ENCODE results near the gene SATB1. TPM values are rescaled to one million over a fixed set of nuclear protein-coding genes. Genes with fewer than 3 reads are reported as not detected.

The SATB1 gene
- total RNA-seq, 1 donor from 2014 or later, result 3.4 TPM

GRCh38 chr3:18382760-18383369, 42.3 kb downstream of the SATB1 start:
- TF ChIP-seq CTCF (IDR thresholded peaks at IDR 0.05; ENCODE audit: insufficient read depth, low read length, poor library complexity, severe bottlenecking), result no peak
- H3K27me3 ChIP-seq (ENCODE audit: control insufficient read depth, insufficient read depth, low read length), result no peaks in the 10 kb centered on the region

GRCh38 chr3:18379647-18380046, 45.5 kb downstream of the SATB1 start:
- no peak for TF ChIP-seq CTCF (IDR thresholded peaks at IDR 0.05; ENCODE audit: insufficient read depth, low read length, poor library complexity, severe bottlenecking)
- no peak for DNase-seq (ENCODE audit: low read depth)
- no peaks in the 10 kb centered on the region for H3K27me3 ChIP-seq (ENCODE audit: control insufficient read depth, insufficient read depth, low read length)
- H3K4me3 ChIP-seq (ENCODE audit: low read depth, low read length), result no peak overlapping the region
- no peaks in the 10 kb centered on the region for H3K36me3 ChIP-seq (ENCODE audit: control insufficient read depth, insufficient read depth, low read length)

More at GRCh38 chr3:18382760-18383369, 42.3 kb downstream of the SATB1 start:
- Histone ChIP-seq H3K36me3 (ENCODE audit: control insufficient read depth, insufficient read depth, low read length) (no peaks in the 10 kb centered on the region), H3K4me3 (ENCODE audit: low read depth, low read length) (no peak overlapping the region)
- no peak for DNase-seq (ENCODE audit: low read depth)

GRCh38 chr3:18378218-18378617, 46.9 kb downstream of the SATB1 start:
- DNase-seq (ENCODE audit: low read depth), result no peak
- H3K4me3 ChIP-seq (ENCODE audit: low read depth, low read length), result no peak overlapping the region
- no peaks in the 10 kb centered on the region for H3K27me3 ChIP-seq (ENCODE audit: control insufficient read depth, insufficient read depth, low read length)

GRCh38 chr3:18376682-18377081, 48.5 kb downstream of the SATB1 start:
- no peak for TF ChIP-seq CTCF (IDR thresholded peaks at IDR 0.05; ENCODE audit: insufficient read depth, low read length, poor library complexity, severe bottlenecking)
- no peaks in the 10 kb centered on the region for H3K36me3 ChIP-seq (ENCODE audit: control insufficient read depth, insufficient read depth, low read length)
- H3K4me3 ChIP-seq (ENCODE audit: low read depth, low read length), result no peak overlapping the region
- no peaks in the 10 kb centered on the region for H3K27me3 ChIP-seq (ENCODE audit: control insufficient read depth, insufficient read depth, low read length)
- DNase-seq (ENCODE audit: low read depth), result no peak

More at GRCh38 chr3:18378218-18378617, 46.9 kb downstream of the SATB1 start:
- H3K36me3 ChIP-seq (ENCODE audit: control insufficient read depth, insufficient read depth, low read length), result no peaks in the 10 kb centered on the region
- TF ChIP-seq CTCF (IDR thresholded peaks at IDR 0.05; ENCODE audit: insufficient read depth, low read length, poor library complexity, severe bottlenecking), result no peak

GRCh38 chr3:18372786-18373405, 52.2 kb downstream of the SATB1 start:
- no peaks in the 10 kb centered on the region for H3K36me3 ChIP-seq (ENCODE audit: control insufficient read depth, insufficient read depth, low read length)
- TF ChIP-seq CTCF (IDR thresholded peaks at IDR 0.05; ENCODE audit: insufficient read depth, low read length, poor library complexity, severe bottlenecking), result no peak
- no peak overlapping the region for H3K4me3 ChIP-seq (ENCODE audit: low read depth, low read length)
- no peaks in the 10 kb centered on the region for H3K27me3 ChIP-seq (ENCODE audit: control insufficient read depth, insufficient read depth, low read length)
- no peak for DNase-seq (ENCODE audit: low read depth)

- TF ChIP-seq CTCF (IDR thresholded peaks at IDR 0.05; ENCODE audit: insufficient read depth, low read length, poor library complexity, severe bottlenecking), result no peak
Measured at GRCh38 chr3:18370672-18371071, 54.5 kb downstream of the SATB1 start.

More at GRCh38 chr3:18370672-18371071, 54.5 kb downstream of the SATB1 start:
- Histone ChIP-seq H3K27me3 (ENCODE audit: control insufficient read depth, insufficient read depth, low read length) (no peaks in the 10 kb centered on the region), H3K4me3 (ENCODE audit: low read depth, low read length) (no peak overlapping the region), H3K36me3 (ENCODE audit: control insufficient read depth, insufficient read depth, low read length) (no peaks in the 10 kb centered on the region)
- DNase-seq (ENCODE audit: low read depth), result no peak

Data from kidney epithelial cell (primary cell).